Lower leg skin (tissue), 3 donors: ENCODE data around the gene ZKSCAN7.

Experiments used
- POLR2A ChIP-seq, 2 donors: fragments of 450-650 bp; IDR thresholded peaks; one replicate each; pipeline ENCODE4 v1.6.1; 2016 to 2017; ENCODE audit warnings: antibody characterized with exemption in 2 of 2, mild to moderate bottlenecking in 1 of 2, moderate library complexity in 1 of 2
- TF ChIP-seq, protein P1 (sequence below), 3 donors: fragments of 450-650 bp; IDR thresholded peaks; one replicate each; pipeline ENCODE4 v1.5.1; 2016; ENCODE audit warnings: antibody characterized with exemption in 3 of 3, mild to moderate bottlenecking in 3 of 3, moderate library complexity in 2 of 3

DNA sequence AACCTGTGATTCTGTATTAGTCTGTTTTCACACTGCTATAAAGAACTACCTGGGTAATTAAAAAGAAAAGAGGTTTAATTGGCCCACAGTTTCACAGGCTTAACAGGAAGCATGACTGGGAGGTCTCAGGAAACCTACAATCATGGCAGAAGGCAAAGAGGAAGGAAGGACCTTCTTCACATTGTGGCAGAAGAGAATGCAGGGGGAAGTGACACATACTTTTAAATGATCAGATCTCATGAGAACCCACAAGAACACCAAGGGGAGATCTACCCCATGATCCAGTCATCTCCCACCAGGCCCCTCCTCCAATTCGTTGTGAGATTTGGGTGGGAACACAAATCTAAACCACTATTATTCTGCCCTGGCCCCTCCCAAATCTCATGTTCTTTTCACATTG lies 6.1 kb downstream of the ZKSCAN7 start:
- TF ChIP-seq, protein P1, sequence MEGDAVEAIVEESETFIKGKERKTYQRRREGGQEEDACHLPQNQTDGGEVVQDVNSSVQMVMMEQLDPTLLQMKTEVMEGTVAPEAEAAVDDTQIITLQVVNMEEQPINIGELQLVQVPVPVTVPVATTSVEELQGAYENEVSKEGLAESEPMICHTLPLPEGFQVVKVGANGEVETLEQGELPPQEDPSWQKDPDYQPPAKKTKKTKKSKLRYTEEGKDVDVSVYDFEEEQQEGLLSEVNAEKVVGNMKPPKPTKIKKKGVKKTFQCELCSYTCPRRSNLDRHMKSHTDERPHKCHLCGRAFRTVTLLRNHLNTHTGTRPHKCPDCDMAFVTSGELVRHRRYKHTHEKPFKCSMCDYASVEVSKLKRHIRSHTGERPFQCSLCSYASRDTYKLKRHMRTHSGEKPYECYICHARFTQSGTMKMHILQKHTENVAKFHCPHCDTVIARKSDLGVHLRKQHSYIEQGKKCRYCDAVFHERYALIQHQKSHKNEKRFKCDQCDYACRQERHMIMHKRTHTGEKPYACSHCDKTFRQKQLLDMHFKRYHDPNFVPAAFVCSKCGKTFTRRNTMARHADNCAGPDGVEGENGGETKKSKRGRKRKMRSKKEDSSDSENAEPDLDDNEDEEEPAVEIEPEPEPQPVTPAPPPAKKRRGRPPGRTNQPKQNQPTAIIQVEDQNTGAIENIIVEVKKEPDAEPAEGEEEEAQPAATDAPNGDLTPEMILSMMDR (IDR thresholded peaks at IDR 0.05) = no peak
- no peak for TF ChIP-seq POLR2A (IDR thresholded peaks at IDR 0.05)
